GM10266 (cell line): ENCODE measurements around the gene EXOSC6.
A peak's percentile ranks its signal among the peaks of the same experiment; 100 is the strongest.
"Not testable (repeated sequence)": the region's sequence is repeated elsewhere in the genome, so short reads cannot be mapped to it uniquely, and the experiment has no call there.

Experiments
- DNase-seq: peaks from one replicate; pipeline ENCODE4 v3.0.0; 2012; ENCODE audit errors: extremely low spot score
- CTCF ChIP-seq: IDR thresholded peaks from 2 replicates; pipeline ENCODE4 v1.5.1; 2012; ENCODE audit warnings: mild to moderate bottlenecking, low read depth; ENCODE audit not compliant: control insufficient read depth, insufficient read depth; ENCODE audit errors: missing control alignments

Gene EXOSC6

GRCh38 chr16:70289229-70290094, 37.7 kb upstream of the EXOSC6 start, which contains the start of gene AARS1:
Gene AARS1, minus strand, starts transcription at chr16:70289506. Its CDS starts 6,743 bp downstream, at chr16:70282763.
- peak; percentile 98 for DNase-seq
- TF ChIP-seq CTCF, result no peak

GRCh38 chr16:70287304-70287971, 35.7 kb upstream of the EXOSC6 start:
- DNase-seq, result not testable (repeated sequence)

- no peak for TF ChIP-seq CTCF
- no peak for DNase-seq
These were observed 24.7 kb upstream of the EXOSC6 start for GRCh38 chr16:70276392-70276791.

- DNase-seq, result no peak
- no peak for TF ChIP-seq CTCF
These were observed 20.0 kb upstream of the EXOSC6 start for GRCh38 chr16:70271696-70272095.

GRCh38 chr16:70270176-70270575, 18.4 kb upstream of the EXOSC6 start:
- no peak for TF ChIP-seq CTCF

GRCh38 chr16:70269471-70269870, 17.7 kb upstream of the EXOSC6 start:
- DNase-seq, result no peak
- no peak for TF ChIP-seq CTCF

More at GRCh38 chr16:70270176-70270575, 18.4 kb upstream of the EXOSC6 start:
- no peak for DNase-seq

GRCh38 chr16:70267922-70268321, 16.2 kb upstream of the EXOSC6 start:
- not testable (repeated sequence) for DNase-seq

GRCh38 chr16:70267516-70267915, 15.8 kb upstream of the EXOSC6 start:
- no peak for DNase-seq
- peak; percentile 57 for TF ChIP-seq CTCF

GRCh38 chr16:70259903-70260302, 8.2 kb upstream of the EXOSC6 start:
- DNase-seq, result not testable (repeated sequence)
